HG03196 (cell line): Measurements from ENCODE around the gene SLC49A3.
"Not testable (repeated sequence)": the region's sequence is repeated elsewhere in the genome, so short reads cannot be mapped to it uniquely, and the experiment has no call there.

Experiments used
- ATAC-seq: cut with Tn5 transposase; IDR thresholded peaks from one replicate; pipeline ENCODE4 v1.9.1; 2021; ENCODE audit not compliant: unreplicated experiment

SLC49A3 gene

GRCh38 chr4:681736-682451 lies 7.1 kb downstream of the SLC49A3 start:
- ATAC-seq: no peak

GRCh38 chr4:680928-681645 lies 7.9 kb downstream of the SLC49A3 start:
- no peak for ATAC-seq

- no peak for ATAC-seq
Observed at GRCh38 chr4:680551-680927, 8.4 kb downstream of the SLC49A3 start.

GRCh38 chr4:680091-680490 lies 8.9 kb downstream of the SLC49A3 start:
- no peak for ATAC-seq

- ATAC-seq: no peak
Observed at GRCh38 chr4:679629-680028, 9.3 kb downstream of the SLC49A3 start.

- ATAC-seq: no peak
Observed at GRCh38 chr4:679104-679481, 9.9 kb downstream of the SLC49A3 start.

GRCh38 chr4:678331-679103 lies 10.4 kb downstream of the SLC49A3 start:
- ATAC-seq: no peak

GRCh38 chr4:677431-678293 lies 11.3 kb downstream of the SLC49A3 start:
- no peak for ATAC-seq

DNA sequence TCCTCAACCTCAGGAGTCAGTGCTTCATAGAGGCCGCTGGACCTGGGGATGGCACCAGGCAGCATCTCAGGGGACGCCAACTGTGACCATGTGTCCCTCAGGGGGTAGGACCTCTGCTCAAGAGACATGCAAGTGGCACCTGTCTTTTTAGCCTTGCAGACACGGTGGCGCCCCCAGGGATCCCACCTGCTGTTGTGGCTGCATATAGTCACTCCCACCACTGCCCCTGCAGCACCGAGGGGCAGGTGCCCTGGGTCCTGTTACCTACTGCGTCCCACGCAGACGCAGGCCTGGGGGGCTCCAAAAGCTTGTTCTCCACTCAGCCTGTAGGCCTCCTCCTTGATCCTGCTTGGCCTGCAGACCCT lies 12.1 kb downstream of the SLC49A3 start:
- no peak for ATAC-seq

DNA sequence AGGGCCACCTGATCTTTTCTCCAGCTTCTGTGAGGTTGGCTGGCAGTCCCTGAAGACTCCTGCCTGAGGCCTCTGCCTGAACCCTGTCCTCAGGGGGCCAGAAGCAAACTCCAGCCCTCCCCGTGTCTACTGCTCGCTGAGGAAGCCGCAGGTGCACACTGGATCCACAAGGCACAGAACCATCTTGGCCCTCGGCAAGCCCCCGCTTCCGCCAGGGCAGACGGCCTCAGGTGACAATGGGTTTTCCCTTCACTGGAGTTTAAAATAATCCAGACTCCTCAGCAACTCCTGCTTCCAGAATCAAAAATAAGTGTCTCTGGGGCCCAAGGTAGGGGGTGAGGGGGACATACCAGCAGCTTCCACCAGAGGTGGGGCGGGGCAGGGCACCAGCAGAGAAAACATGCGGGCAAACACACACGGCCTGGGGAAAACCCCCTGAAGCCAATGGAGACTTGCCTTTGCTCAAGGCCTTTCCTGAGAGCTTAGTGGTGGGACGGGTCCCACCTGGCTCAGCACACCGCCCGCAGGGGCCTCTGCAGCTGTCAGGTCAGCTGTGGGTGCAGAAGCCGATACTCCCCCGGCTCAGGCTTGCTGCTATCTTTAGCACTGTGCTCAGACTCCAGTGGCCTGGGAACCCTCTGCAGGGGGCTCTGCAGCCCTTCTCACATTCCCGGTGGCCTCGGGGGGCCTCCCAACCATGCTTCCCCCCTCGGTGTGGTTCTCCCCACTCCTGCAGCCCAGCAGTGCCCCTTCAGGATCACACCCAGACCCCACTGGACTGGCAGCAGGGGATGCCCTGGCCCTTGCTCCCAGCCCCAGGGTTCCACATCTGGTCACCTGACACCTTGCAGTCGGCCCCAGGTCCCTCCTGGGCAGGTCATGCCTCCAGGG lies 12.7 kb downstream of the SLC49A3 start:
- ATAC-seq: peak; percentile 25

- ATAC-seq: no peak
Observed at GRCh38 chr4:675036-675882, 13.7 kb downstream of the SLC49A3 start.

DNA sequence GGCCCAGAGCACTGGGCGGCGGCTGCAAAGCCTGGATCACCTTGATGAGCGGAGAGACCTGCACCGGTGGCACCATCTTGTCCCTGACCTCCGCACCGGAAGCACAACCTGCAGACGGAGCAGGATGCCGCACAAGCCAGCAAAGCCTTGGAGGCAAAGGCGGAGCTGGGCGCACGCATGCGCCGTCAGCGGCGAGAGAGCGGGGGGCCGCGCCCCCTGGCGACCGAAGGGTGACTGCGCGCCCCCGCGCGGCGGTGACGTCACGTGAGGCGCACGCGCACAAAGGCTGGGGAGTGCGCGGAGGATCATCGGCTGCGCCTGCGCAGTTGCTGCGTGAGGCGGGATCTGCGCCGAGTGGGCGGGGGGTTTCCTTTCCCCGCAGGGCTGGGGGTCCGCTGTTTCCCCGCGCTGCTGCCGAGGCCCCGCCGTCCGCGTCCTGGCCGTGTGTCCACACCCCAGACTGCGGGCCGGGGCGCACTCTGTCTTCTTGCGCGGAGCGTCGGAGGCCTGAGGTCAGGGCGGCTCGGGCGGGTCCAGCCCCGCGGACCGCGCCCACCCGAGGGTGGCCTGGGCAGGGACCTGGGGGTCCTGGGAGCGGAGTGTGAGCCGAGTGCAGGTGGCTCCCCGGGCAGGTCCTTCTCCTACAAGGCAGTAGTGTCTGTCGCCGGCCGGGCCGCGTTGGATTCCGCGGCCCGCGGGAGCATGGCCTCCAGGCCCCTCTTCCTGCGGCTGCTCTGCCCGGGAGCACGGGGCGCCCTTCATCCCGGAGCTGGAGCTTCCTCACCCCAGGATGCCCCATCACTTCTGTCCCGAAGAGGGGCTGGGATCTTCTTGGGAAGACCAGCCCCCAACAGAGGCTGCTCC lies 14.5 kb downstream of the SLC49A3 start, which contains the start of the genes ATP5ME and MYL5:
TSS of gene ATP5ME (minus strand) at position 105 of the 864 bp plus-strand sequence. CDS start at position 76, 29 bp downstream.
TSS of gene MYL5 (plus strand) at position 371 of the 864 bp plus-strand sequence. CDS start 3,485 bp downstream, outside the sequence.
- ATAC-seq: peak; percentile 78

GRCh38 chr4:673349-674091 lies 15.4 kb downstream of the SLC49A3 start:
- no peak for ATAC-seq

DNA sequence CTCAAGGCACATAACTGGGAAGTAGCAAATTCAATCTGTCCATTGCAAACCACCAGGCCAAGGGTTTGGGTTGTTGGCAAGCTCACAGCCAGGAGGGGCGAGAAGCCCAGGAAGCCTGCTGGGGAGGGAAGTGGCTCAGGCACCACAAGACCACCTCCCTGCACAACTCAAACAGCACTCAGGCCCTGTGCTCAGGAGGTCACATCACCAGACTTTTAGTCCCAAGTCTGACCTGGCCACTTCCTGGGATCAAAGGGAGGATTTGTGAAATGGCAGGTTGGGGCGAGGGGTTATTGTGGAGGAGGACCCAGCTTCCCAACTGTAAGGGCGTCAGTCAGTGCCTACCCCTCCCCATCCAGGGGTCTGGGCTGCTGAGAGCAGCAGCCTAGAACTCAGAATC lies 17.2 kb downstream of the SLC49A3 start:
- ATAC-seq: no peak

GRCh38 chr4:669806-670559 lies 19.0 kb downstream of the SLC49A3 start:
- ATAC-seq: not testable (repeated sequence)

DNA sequence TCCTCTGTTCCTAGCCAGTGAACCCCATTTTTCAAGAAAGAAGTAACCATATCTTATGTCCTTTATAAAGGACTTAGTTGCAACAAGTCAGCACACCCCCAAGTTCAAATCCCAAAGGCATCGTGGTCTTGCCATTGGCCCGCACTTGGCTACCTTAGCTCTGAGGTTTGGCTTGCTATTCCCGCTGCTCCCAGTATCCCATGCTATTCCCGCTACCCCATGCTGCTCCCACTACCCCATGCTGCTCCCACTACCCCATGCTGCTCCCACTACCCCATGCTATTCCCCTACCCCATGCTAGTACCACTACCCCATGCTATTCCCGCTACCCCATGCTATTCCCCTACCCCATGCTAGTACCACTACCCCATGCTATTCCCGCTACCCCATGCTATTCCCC lies 20.7 kb downstream of the SLC49A3 start:
- not testable (repeated sequence) for ATAC-seq

DNA sequence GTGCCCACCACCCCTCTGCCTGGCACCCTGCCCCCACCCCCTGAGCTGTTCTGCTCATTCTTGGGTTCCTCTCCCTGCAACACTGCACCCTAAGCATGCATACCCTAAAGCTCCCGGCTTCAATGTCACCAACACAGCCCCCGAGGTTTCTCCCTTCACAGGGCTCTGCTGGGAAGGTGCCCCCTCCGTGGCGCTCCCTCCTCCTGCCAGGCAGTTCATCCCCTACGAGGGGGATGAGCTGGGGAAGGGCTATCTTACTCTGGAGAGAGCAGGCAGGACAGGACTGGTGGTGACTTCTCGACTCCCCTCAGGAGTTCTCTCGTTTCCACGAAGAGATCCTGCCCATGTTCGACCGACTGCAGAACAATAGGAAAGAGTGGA lies 21.4 kb downstream of the SLC49A3 start:
- ATAC-seq: no peak
